NCI-H1694 treated with DMSO at 0.1 percent for 48 hours (cell line): ENCODE results near the gene MT2A.

Experiments used
- DNase-seq: peaks from one replicate; lab custom pipeline; 2025; lab: John Stamatoyannopoulos, UW

MT2A gene

DNA sequence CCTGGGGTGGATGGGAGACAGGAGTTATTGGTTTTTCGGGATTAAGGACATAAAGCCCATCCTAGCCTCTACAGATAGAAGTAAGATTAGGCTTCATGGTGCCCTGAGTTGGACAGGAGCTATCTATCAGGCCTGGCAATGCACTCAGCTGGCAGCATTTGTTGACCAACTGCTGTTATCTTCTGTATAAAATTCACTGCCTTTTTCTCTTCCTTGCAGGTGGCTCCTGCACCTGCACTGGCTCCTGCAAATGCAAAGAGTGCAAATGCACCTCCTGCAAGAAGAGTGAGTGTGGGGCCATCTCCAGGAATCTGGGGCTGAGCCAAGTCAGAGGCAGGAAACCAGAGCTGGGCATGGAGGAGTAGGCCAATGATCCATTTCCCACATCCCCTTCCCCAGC lies 30.7 kb downstream of the MT2A start:
- DNase-seq, result no peak

DNA sequence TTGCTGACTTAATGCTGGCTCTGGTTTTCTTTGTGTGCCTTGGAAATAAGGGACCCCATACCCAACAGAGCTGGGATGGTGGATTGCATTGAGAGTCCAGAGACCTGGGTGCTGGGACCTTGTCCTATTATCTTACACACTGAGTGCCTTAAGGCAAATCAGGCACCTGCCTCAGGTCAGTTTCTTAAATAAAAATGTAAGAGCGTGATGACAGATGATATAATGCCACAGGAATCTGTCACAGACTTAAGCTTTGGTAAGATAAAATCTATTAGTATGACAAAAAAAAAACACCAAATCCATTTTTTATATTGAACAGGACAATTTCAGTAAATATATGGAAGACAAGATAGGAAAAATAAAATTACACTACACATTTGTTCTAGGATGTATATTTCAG lies 31.7 kb downstream of the MT2A start:
- DNase-seq, result no peak

DNA sequence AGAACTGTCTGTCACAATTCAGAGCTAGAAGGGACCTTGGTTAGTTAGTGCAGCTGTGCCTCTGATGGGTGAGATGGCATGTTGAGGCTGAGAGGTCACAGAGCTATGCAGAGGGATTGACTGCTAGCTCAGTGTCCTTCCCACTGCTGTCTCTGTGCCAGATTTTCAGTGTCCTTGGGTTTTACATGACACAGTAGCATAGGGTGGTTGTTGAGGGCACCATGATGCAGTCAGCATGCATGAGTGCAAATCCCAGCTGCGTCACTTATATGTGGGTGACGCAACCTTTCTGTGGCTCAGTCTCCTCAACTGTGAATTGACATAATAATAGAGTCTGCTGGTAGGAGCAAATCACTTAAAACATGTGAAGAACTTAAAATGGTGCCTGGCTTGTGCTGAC lies 32.8 kb downstream of the MT2A start:
- no peak for DNase-seq

- no peak for DNase-seq
Measured at GRCh38 chr16:56643080-56643778, 34.8 kb downstream of the MT2A start.

GRCh38 chr16:56643833-56644232 lies 35.4 kb downstream of the MT2A start:
- no peak for DNase-seq

GRCh38 chr16:56645311-56645710 lies 36.9 kb downstream of the MT2A start:
- no peak for DNase-seq

GRCh38 chr16:56645838-56646237 lies 37.5 kb downstream of the MT2A start:
- DNase-seq, result no peak

DNA sequence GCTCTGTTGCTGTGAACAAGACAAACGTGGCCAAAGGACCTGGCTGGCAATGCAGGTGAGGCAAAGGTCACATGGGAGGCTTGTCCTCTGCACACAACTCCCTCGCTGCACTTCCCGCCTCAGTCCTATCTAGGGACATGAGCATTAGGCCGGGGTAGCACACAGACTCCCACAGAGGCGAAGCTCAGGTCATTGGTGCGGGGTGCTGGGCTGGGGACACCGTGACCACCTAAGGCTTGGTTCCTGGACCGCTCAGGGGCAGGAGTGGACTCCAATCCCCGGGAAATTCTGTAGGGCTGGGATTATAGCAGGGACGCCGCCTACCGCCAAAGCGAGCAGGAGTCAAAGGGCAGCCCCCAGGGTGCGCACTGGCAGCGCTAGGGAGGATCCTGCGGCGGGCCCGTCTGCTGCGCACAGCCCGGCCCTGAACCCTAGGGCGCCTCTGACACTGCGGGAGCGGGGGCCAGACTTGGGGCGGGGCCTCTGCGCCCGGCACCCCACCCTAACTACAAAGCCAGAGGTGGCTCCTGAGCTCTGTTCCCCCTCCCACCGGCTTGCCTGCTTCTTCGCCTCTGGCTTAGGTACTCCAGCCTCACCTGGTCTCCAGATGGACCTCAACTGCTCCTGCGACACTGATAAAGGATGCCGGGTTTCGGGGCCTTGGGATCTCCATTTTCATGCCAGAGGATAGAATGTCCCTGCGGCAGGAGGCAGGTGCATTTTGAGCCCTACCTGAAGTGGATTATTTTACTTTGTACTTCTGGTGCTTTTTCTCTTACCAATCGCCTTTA lies 39.5 kb downstream of the MT2A start:
- no peak for DNase-seq

DNA sequence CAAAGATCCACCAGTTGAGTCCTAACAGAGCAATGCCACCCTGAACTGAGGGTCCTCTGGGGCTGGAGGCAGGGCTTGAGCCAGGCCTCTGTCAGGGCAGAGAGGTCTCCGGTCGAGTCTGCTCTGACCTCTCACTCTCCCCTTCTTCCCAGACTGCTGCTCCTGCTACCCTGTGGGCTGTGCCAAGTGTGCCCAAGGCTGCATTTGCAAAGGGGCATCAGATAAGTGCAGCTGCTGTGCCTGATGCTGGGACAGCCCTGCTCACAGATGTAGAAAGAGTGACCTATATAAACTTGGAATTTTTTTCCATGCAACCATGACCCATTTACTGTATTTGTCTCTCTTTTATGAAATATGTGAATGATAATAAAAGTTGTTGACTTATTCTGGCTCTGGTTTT lies 40.9 kb downstream of the MT2A start:
- no peak for DNase-seq

GRCh38 chr16:56649820-56650219 lies 41.4 kb downstream of the MT2A start:
- DNase-seq, result no peak

DNA sequence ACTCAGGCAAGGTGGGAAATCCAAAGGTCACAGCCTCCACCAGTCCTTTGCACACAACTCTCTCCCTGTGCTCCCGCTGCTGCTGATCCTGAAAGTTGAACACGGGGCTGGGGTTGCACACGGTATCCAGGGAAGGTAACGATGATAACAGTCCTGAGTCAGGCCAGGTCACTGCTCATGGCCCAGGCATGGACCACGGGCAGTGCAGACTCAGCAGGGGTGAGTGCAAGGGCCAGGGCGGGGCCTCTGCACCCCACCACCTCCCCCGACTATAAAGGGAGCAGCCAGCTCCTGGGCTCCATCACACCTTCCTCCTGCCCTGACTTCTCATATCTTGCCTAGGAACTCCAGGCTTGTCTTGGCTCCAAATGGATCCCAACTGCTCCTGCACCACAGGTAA lies 43.2 kb downstream of the MT2A start, which contains the start of gene MT1B:
Gene MT1B (plus strand): TSS at position 301 of the 400 bp plus-strand sequence. CDS start 68 bp downstream, at position 369.
- DNase-seq, result no peak

DNA sequence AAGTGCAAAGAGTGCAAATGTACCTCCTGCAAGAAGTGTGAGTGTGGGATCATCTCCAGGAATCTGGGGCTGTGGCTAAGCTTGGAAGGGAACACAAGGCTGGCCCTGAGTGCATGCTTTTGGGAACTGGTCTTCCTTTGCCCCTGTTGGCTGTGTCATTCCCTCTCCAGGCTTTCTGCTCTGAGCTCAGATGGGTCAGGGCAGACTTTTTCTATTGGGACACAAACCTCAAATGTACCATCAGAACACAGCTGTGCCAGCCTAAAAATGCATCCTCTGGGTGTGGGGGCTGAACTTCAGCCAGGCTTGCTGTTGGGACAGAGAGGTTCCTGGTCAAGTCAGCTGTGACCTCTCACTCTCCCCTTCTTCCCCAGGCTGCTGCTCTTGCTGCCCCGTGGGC lies 44.2 kb downstream of the MT2A start:
- no peak for DNase-seq

DNA sequence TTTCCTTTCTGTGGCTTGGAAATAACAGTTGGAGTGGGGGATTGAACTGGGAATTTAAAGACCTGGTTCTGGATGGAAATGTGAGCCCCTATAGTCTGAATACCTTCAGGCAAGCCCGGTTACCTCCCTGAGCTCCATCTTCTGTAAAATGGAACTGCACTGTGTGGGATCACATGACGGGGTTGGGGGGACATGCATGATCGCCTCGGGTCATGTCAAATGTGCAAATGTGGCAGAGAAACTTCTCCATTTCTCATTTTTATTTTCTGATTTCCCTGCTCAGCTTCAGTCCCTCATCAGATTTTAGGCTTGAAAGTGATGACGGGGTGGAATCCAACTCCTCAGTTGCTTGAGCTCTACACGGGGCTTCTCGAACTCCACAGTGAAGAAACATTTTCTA lies 44.8 kb downstream of the MT2A start:
- DNase-seq, result no peak

- peak; percentile 52 for DNase-seq
Measured at GRCh38 chr16:56657555-56658326, 49.4 kb downstream of the MT2A start, which contains the start of gene MT1F. MT1F (plus strand) TSS chr16:56657959; CDS start chr16:56658059, 100 bp downstream.

DNA sequence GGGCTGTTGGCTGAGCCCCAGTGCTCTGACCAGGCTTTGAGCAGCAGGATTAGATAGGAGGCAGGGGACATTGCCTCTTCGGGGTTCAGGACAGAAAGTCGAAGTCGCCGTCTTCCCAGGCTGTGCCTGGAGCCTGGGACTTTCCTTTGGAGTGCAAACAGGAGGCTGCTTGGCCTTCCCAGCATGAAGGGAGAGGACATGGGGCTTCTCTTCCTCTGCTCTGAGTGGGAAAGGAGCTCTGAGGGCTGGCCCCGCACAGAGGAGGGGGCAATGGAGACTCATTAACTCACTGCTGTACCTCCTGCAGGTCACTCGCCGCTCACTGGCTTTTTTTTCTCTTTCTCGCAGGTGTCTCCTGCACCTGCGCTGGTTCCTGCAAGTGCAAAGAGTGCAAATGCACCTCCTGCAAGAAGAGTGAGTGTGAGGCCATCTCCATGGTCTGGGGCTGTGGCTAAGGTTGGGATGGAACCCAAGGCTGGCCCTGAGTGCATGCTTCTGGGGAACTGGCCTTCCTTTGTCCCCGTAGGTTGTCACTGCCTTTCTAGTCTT lies 50.0 kb downstream of the MT2A start:
- no peak for DNase-seq
